Astrocyte of the cerebellum (primary cell): Measurements from ENCODE around the gene PLEKHG5.
A peak's percentile ranks its signal among the peaks of the same experiment; 100 is the strongest.
"Not testable (repeated sequence)": the region's sequence is repeated elsewhere in the genome, so short reads cannot be mapped to it uniquely, and the experiment has no call there.

Experiments used
- DNase-seq: peaks from one replicate; pipeline ENCODE4 v3.0.0-alpha.2; 2011; ENCODE audit warnings: low read depth
- H3K4me3 ChIP-seq: 2 replicates; pipeline ENCODE4 v1.5.1; 2011; ENCODE audit warnings: mild to moderate bottlenecking, low read depth, low read length, moderate library complexity
- in situ Hi-C: cut with HindIII; loops from 2 replicates; pipeline ENCODE4 v1.10.0; 2017; ENCODE audit warnings: low sequenced_read_pairs
- TF ChIP-seq, protein P1 (sequence below): IDR thresholded peaks from 2 replicates; pipeline ENCODE4 v1.5.1; 2012; ENCODE audit warnings: low read length, low read depth, moderate library complexity, mild to moderate bottlenecking; ENCODE audit errors: missing control alignments

The PLEKHG5 gene

DNA sequence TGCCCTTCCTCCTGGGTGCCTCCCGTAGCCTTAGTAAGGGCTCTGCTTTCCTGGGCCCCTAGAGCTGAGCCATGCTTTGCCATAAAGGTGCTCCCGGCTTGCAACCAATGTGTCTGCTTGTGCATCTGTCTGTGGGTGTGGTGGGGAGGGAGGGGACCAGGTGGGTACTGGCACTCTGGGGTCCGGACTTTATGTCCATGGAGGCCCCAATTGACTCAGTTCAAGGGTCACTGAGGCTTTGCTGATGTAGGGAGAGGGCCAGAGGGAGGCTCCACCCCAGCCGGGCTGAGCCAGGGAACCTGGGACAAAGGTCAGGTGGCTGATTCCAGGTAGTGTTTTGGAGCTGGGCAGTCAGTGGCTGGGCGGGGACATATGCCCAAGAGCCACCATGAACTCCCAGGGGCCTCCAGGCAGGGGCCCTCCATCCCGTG is 40.5 kb downstream of the PLEKHG5 start:
- TF ChIP-seq, protein P1, sequence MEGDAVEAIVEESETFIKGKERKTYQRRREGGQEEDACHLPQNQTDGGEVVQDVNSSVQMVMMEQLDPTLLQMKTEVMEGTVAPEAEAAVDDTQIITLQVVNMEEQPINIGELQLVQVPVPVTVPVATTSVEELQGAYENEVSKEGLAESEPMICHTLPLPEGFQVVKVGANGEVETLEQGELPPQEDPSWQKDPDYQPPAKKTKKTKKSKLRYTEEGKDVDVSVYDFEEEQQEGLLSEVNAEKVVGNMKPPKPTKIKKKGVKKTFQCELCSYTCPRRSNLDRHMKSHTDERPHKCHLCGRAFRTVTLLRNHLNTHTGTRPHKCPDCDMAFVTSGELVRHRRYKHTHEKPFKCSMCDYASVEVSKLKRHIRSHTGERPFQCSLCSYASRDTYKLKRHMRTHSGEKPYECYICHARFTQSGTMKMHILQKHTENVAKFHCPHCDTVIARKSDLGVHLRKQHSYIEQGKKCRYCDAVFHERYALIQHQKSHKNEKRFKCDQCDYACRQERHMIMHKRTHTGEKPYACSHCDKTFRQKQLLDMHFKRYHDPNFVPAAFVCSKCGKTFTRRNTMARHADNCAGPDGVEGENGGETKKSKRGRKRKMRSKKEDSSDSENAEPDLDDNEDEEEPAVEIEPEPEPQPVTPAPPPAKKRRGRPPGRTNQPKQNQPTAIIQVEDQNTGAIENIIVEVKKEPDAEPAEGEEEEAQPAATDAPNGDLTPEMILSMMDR, result no peak
- in situ Hi-C loops, result no loop called here
- DNase-seq, result no peak
- H3K4me3 ChIP-seq, result no peak overlapping the region

GRCh38 chr1:6450486-6450885 is 41.0 kb downstream of the PLEKHG5 start:
- in situ Hi-C loops, H3K4me3 ChIP-seq: not testable (repeated sequence)

GRCh38 chr1:6450005-6450450 is 41.4 kb downstream of the PLEKHG5 start:
- TF ChIP-seq, protein P1, result no peak
- no peak for DNase-seq
- in situ Hi-C loops, result no loop called here
- no peak overlapping the region for H3K4me3 ChIP-seq

More at GRCh38 chr1:6450486-6450885, 41.0 kb downstream of the PLEKHG5 start:
- not testable (repeated sequence) for DNase-seq

DNA sequence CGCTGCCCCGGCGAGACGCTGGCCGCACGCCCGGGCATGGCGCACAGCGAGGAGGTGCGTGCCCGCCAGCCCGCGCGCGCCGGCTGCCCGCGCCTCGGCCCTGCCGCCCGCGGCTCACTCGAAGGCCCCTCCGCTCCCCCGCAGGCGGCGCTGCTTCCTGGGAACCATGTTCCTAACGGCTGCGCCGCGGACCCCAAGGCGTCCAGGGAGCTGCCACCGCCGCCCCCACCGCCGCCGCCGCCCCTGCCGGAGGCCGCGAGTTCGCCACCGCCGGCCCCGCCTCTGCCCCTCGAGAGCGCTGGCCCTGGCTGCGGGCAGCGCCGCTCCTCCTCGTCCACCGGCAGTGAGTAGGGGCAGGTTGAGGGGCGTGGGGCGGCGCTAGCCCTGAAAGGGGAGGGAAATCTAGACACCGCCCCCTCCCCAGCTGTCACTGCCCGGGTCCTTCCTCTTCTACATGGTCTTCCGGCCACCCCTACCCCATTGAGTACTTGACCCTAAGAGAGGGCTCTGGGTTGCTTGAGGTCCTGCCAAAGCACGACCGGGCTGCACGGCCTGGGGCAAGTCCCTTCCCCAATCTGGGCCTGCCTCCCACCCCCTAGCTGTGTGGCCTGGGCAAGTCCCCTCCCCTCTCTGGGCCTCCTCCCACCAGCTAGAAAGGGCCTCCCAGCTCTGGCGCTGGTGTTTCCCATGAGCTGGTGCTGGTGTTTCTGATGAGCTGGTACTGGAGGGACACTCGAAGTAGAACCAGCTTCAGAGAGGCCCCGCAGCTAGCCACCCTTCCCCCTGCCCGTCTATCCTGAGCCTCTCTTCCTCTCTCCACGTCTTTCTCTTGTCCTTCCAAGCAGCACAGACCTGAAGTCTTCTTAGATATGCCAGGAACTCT is 42.5 kb downstream of the PLEKHG5 start:
- no peak for DNase-seq
- in situ Hi-C loops, result no loop called here
- TF ChIP-seq, protein P1, result no peak
- H3K4me3 ChIP-seq, result no peak overlapping the region

GRCh38 chr1:6447818-6448748 is 43.4 kb downstream of the PLEKHG5 start:
- TF ChIP-seq, protein P1, result peak; percentile 2
- in situ Hi-C loops, result no loop called here
- H3K4me3 ChIP-seq, result no peak overlapping the region
- no peak for DNase-seq

GRCh38 chr1:6447016-6447817 is 44.2 kb downstream of the PLEKHG5 start:
- no peak for DNase-seq
- no peak overlapping the region for H3K4me3 ChIP-seq
- TF ChIP-seq, protein P1, result no peak
- in situ Hi-C loops, result no loop called here
